Uterus (tissue), 4 donors: ENCODE data around the gene NXN. TPM values are rescaled to one million over a fixed set of nuclear protein-coding genes. Genes with fewer than 3 reads are reported as not detected.
"Not testable (repeated sequence)": the region's sequence is repeated elsewhere in the genome, so short reads cannot be mapped to it uniquely, and the experiment has no call there.

Experiments used
- DNase-seq, 2 donors: peaks; one replicate each; pipeline ENCODE4 v3.0.0-alpha.2; 2019 to 2020
- H3K27ac ChIP-seq, 2 donors: fragments of 200-600 bp; sonication (generic); 1 replicate in 1 of 2; 2 replicates in 1 of 2; pipeline ENCODE4 v1.5.1; 2016 to 2018
- H3K27me3 ChIP-seq, 2 donors: fragments of 200-600 bp; sonication (generic); one replicate each; pipeline ENCODE4 v1.5.1; 2018 to 2019; ENCODE audit warnings: control low read depth in 1 of 2
- H3K36me3 ChIP-seq, 2 donors: fragments of 200-600 bp; sonication (generic); one replicate each; pipeline ENCODE4 v1.5.1; 2019; ENCODE audit warnings: control low read depth in 1 of 2
- H3K4me1 ChIP-seq, 2 donors: fragments of 200-600 bp; sonication (generic); one replicate each; pipeline ENCODE4 v1.5.1; 2018 to 2019; ENCODE audit warnings: control low read depth in 1 of 2
- H3K4me3 ChIP-seq, 2 donors: fragments of 200-600 bp; sonication (generic); 1 replicate in 1 of 2; 2 replicates in 1 of 2; pipeline ENCODE4 v1.5.1; 2018 to 2019; ENCODE audit warnings: mild to moderate bottlenecking in 1 of 2
- H3K9me3 ChIP-seq, 2 donors: fragments of 200-600 bp; sonication (generic); one replicate each; pipeline ENCODE4 v1.5.1; 2019; ENCODE audit warnings: control low read depth in 1 of 2
- POLR2A ChIP-seq, 2 donors: fragments of 450-650 bp; IDR thresholded peaks; one replicate each; pipeline ENCODE4 v1.6.1; 2016; ENCODE audit warnings: antibody characterized with exemption in 2 of 2, mild to moderate bottlenecking in 1 of 2, moderate library complexity in 1 of 2
- intact Hi-C: fragments of 100-400 bp; cut with DNase I; formaldehyde crosslinking; loops from one replicate; pipeline ENCODE4 v1.15.1; 2023; ENCODE audit warnings: low total_unique reads
- total RNA-seq, 4 donors: library from RNA; depleted of rRNA in 3 of 4; stranded (reverse); fragments of >200 nt in 3 of 4; gene quantifications; one replicate each; pipeline versions ENCODE4 v1.1.0 to v1.2.4, GENCODE V29; 2014 to 2023
- TF ChIP-seq, protein P1 (sequence below), 4 experiments: fragments of 200-600 bp in 2 of 4; fragments of 450-650 bp in 2 of 4; sonication (generic) in 2 of 4; IDR thresholded peaks; one replicate each; pipeline ENCODE4 v1.5.1; 2016 to 2019; ENCODE audit warnings: antibody characterized with exemption in 4 of 4, mild to moderate bottlenecking in 2 of 4, moderate library complexity in 1 of 4
- donor health status: DM: yes; HTN: yes; CAD: no.

Gene NXN
- total RNA-seq, 4 donors from 2014 or later = 6.5 to 99.0 (median 49.9) TPM

DNA sequence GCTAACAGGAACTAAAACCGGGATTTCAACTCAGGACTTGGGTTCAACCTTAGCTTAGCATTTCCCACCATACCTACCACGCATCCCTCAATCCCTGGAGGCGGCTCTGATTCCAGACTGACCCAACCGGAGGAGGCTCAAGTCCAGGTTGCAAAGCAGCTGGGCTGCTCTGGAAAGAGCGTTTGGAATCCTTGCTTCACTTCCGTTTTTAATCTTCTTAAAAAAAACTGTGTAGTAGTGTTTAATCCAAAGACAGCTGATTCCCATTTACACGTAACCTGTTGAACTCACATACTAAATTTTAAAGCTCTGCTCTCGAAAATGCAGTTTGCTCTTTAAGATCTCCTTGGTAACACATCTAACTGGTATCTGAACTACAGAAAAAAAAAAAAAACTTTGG lies 50.0 kb downstream of the NXN start:
- no peak for DNase-seq
- no peak overlapping the region for H3K4me3 ChIP-seq
- H3K36me3 ChIP-seq = no peaks in the 10 kb centered on the region
- H3K27me3 ChIP-seq = no peaks in the 10 kb centered on the region
- H3K4me1 ChIP-seq = peaks cover 6 to 19% of the 10 kb centered on the region in 2 donors
- H3K27ac ChIP-seq = peak overlapping the region; percentile 81 to 85
- H3K9me3 ChIP-seq = no peaks in the 10 kb centered on the region
- TF ChIP-seq, protein P1, sequence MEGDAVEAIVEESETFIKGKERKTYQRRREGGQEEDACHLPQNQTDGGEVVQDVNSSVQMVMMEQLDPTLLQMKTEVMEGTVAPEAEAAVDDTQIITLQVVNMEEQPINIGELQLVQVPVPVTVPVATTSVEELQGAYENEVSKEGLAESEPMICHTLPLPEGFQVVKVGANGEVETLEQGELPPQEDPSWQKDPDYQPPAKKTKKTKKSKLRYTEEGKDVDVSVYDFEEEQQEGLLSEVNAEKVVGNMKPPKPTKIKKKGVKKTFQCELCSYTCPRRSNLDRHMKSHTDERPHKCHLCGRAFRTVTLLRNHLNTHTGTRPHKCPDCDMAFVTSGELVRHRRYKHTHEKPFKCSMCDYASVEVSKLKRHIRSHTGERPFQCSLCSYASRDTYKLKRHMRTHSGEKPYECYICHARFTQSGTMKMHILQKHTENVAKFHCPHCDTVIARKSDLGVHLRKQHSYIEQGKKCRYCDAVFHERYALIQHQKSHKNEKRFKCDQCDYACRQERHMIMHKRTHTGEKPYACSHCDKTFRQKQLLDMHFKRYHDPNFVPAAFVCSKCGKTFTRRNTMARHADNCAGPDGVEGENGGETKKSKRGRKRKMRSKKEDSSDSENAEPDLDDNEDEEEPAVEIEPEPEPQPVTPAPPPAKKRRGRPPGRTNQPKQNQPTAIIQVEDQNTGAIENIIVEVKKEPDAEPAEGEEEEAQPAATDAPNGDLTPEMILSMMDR (IDR thresholded peaks at IDR 0.05) = no peak
- TF ChIP-seq POLR2A (IDR thresholded peaks at IDR 0.05) = no peak
- intact Hi-C loops = no loop called here

DNA sequence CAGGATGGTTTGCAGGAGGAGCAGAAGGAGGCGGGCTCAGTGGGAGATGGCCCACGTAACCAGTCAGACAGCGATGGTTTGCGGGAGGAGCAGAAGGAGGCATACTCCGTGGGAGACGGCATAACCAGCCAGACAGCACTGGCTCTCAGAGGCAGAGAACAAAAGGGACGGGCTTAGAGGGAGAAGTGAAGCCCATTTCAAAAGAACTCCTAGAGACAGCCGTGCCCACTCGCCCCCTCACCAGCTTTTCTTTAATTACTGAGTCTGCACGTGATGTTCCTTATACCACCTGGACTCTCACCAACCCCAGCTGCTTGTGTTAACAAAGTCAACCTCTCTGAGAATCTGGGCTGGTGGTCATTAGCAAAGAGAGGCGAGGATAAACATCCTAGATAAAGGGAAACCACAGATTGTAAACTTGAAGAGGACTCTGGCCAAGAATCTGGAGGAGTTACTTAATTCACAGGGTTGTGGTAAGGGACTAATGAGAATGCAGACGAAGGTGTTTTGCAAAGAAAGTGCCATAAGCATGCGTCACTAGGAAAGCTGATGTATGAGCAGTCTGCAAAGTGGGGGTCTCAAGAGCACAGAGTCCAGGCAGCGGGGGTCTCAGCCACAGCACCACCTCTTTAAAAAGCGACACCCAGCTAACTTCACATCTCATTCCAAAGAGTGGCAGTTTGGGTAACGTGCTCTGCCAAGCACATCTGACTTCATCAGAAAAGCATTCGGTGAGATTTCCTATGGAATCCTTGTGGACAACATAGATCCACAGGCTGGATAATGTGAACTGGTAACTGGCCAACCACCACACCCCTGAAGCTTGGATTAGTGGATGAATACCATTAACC lies 51.7 kb downstream of the NXN start:
- peak; percentile 68 to 86 for DNase-seq
- intact Hi-C loops = no loop called here
- no peaks in the 10 kb centered on the region for H3K27me3 ChIP-seq
- no peaks in the 10 kb centered on the region for H3K9me3 ChIP-seq
- no peaks in the 10 kb centered on the region for H3K36me3 ChIP-seq
- H3K4me3 ChIP-seq = peak overlapping the region in 1 of 2 donors; percentile 23
- peaks cover 0 to 15% of the 10 kb centered on the region in 2 donors for H3K4me1 ChIP-seq
- TF ChIP-seq, protein P1 (IDR thresholded peaks at IDR 0.05) = no peak
- peak in 1 of 2 donors; percentile 23 for TF ChIP-seq POLR2A (IDR thresholded peaks at IDR 0.05)
- H3K27ac ChIP-seq = peak overlapping the region; percentile 81 to 85

DNA sequence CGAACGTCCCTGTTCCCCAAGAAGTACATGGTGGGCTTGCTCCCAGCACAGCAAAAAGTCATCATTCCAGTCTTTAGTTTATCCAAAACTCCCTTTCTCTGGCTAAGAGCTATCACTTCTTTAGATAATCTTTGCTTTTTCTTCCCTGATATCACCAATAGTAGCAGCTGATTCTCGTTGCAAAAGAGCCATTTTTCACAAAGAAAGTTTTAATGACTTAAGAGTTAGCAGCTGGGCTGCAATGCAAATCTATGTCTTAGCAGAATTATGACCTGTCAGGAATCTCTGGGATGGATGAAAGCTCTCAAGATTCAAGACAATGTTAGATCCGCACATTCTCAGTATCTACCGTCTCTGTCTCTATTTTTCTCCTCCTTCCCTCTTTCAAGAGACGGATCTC lies 53.8 kb downstream of the NXN start:
- H3K36me3 ChIP-seq = no peaks in the 10 kb centered on the region
- peaks cover 0 to 13% of the 10 kb centered on the region in 2 donors for H3K4me1 ChIP-seq
- intact Hi-C loops = no loop called here
- no peak for TF ChIP-seq POLR2A (IDR thresholded peaks at IDR 0.05)
- TF ChIP-seq, protein P1 (IDR thresholded peaks at IDR 0.05) = no peak
- no peak for DNase-seq
- H3K27ac ChIP-seq = peak overlapping the region; percentile 81 to 85
- no peaks in the 10 kb centered on the region for H3K27me3 ChIP-seq
- no peak overlapping the region for H3K4me3 ChIP-seq
- no peaks in the 10 kb centered on the region for H3K9me3 ChIP-seq

DNA sequence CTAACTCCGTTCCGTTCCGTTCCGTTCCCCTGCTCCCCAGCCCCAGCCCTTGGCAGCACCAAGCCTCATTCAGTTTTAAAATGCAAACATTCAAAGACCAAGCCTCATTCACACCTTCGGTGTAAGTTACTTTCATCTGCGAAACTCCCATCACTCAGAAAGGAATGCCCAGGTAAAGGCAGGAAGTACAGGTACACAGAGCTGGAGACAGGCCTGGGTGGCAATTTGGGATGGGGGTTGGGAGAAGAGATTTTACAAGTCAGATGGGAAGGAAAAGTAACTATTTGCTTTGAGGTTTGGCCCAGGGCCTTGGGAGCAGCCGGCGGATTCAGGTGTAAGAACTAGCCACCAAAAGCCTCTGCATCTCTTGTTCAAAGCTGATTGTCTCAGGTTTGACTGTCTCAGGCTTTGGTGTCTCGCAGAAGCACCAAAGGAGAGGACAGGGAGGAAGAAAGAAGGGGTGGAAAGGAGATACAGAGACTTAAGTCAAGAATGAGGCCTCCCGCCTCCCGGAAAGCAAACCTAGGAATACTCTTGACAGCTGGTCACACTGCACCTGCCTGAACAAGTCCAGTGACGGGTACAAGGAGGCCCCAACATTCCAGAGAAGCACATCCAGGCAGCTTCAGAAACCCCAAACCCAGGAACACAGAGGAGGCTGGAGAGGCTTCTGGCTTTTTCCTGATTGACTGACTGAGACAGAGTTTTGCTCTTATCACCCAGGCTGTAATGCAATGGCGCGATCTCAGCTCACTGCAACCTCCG lies 54.7 kb downstream of the NXN start:
- Histone ChIP-seq H3K36me3 (no peaks in the 10 kb centered on the region), H3K9me3 (no peaks in the 10 kb centered on the region), H3K4me3 (no peak overlapping the region), H3K27ac (peak overlapping the region; percentile 81 to 85), H3K27me3 (no peaks in the 10 kb centered on the region), H3K4me1 (peaks cover 0 to 13% of the 10 kb centered on the region in 2 donors)
- DNase-seq = no peak
- TF ChIP-seq POLR2A (IDR thresholded peaks at IDR 0.05) = no peak
- TF ChIP-seq, protein P1 (IDR thresholded peaks at IDR 0.05) = no peak
- intact Hi-C loops = no loop called here

DNA sequence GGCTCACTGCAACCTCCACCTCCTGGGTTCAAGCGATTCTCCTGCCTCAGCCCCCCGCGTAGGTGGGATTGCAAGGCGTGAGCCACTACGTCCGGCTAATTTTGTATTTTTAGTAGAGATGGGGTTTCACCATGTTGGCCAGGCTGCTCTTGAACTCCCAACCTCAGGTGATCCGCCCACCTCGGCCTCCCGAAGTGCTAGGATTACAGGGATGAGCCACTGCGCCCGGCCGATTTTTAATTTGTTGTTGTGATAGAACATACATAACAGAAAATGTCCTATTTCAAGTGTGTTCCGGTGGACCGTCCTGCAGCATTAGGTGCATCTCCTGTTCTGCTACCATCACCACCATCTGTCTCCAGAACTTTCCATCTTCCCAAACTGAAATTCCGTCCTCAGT lies 55.3 kb downstream of the NXN start:
- H3K27me3 ChIP-seq, H3K36me3 ChIP-seq, DNase-seq, H3K4me3 ChIP-seq, H3K9me3 ChIP-seq, intact Hi-C loops: not testable (repeated sequence)
- Histone ChIP-seq H3K27ac (peak overlapping the region in 1 of 2 donors; percentile 85), H3K4me1 (peaks cover 0 to 13% of the 10 kb centered on the region in 2 donors)
